Panc1 (cell line): ENCODE data around the gene CKAP2L.

Experiments
- POLR2AphosphoS5 ChIP-seq: IDR thresholded peaks from 2 replicates; pipeline ENCODE4 v1.6.1; 2012; ENCODE audit warnings: mild to moderate bottlenecking, low read depth, low read length, moderate library complexity
- REST ChIP-seq, 2 experiments: IDR thresholded peaks; 2 replicates each; pipeline ENCODE4 v1.6.1; 2011 to 2012; ENCODE audit warnings: low read depth in 2 of 2, control low read depth in 1 of 2, low read length in 1 of 2, mild to moderate bottlenecking in 1 of 2, moderate library complexity in 1 of 2; ENCODE audit not compliant: insufficient read depth in 1 of 2
- SIN3A ChIP-seq: IDR thresholded peaks from 2 replicates; pipeline ENCODE4 v1.6.1; 2012; ENCODE audit warnings: low read depth, mild to moderate bottlenecking, low read length, moderate library complexity, borderline replicate concordance; ENCODE audit not compliant: insufficient read depth
- TCF7L2 ChIP-seq: IDR thresholded peaks from 2 replicates; pipeline ENCODE4 v1.6.1; 2011; ENCODE audit warnings: mild to moderate bottlenecking, low read depth, low read length, inconsistent platforms
- TF ChIP-seq, protein P1 (sequence below): fragments of 450-650 bp; IDR thresholded peaks from 2 replicates; pipeline ENCODE4 v1.5.1; 2017; ENCODE audit warnings: mild to moderate bottlenecking

DNA sequence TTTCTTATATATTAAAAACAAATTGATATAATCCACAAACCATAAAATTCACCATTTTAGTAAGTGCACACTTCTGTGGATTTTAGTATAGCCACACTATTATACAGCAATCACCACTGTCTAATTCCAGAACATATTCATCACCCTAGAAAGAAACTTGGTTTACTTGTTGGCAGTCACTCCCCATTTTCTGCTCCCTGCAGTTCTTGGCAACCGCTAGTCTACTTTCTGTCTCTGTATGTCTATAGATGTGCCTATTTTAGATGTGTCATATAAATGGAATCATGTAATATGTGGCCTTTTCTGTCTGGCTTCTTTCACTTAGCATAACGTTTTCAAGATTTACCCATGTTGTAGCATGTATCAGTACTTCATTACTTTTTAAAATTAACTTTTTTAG is 5.7 kb downstream of the CKAP2L start:
- TF ChIP-seq, protein P1, sequence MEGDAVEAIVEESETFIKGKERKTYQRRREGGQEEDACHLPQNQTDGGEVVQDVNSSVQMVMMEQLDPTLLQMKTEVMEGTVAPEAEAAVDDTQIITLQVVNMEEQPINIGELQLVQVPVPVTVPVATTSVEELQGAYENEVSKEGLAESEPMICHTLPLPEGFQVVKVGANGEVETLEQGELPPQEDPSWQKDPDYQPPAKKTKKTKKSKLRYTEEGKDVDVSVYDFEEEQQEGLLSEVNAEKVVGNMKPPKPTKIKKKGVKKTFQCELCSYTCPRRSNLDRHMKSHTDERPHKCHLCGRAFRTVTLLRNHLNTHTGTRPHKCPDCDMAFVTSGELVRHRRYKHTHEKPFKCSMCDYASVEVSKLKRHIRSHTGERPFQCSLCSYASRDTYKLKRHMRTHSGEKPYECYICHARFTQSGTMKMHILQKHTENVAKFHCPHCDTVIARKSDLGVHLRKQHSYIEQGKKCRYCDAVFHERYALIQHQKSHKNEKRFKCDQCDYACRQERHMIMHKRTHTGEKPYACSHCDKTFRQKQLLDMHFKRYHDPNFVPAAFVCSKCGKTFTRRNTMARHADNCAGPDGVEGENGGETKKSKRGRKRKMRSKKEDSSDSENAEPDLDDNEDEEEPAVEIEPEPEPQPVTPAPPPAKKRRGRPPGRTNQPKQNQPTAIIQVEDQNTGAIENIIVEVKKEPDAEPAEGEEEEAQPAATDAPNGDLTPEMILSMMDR: no peak
- TF ChIP-seq REST (IDR thresholded peaks at IDR 0.05; ENCODE audit: insufficient read depth in 1 of 2, low read depth in 2 of 2, low read length in 1 of 2) (no peak), POLR2AphosphoS5 (no peak), SIN3A (no peak), TCF7L2 (no peak)
